CD14-positive monocyte (primary cell): ENCODE data around the gene YTHDF1. TPM values are rescaled to one million over a fixed set of nuclear protein-coding genes. Genes with fewer than 3 reads are reported as not detected.
A peak's percentile ranks its signal among the peaks of the same experiment; 100 is the strongest.

Experiments used
- DNase-seq, 3 donors: peaks; one replicate each; pipeline ENCODE4 v3.0.0-alpha.2; 2011 to 2022
- H2AFZ ChIP-seq: 2 replicates; pipeline ENCODE4 v1.6.0; 2012; ENCODE audit warnings: mild to moderate bottlenecking, low read depth, low read length, inconsistent platforms; ENCODE audit not compliant: insufficient read depth, poor library complexity, severe bottlenecking
- H3K27ac ChIP-seq, 2 donors: 1 replicate in 1 of 2; 2 replicates in 1 of 2; pipeline ENCODE4 v1.5.1; 2012 to 2013; ENCODE audit warnings: low read length in 2 of 2, control low read depth in 1 of 2, inconsistent platforms in 1 of 2, low read depth in 1 of 2, mild to moderate bottlenecking in 1 of 2
- H3K27me3 ChIP-seq, 2 donors: one replicate each; pipeline versions ENCODE4 v1.6.0 to v1.6.1; 2011 to 2013; ENCODE audit warnings: low read length in 2 of 2; ENCODE audit not compliant: control insufficient read depth in 2 of 2, insufficient read depth in 2 of 2
- H3K36me3 ChIP-seq, 2 donors: replicated peaks in 1 of 2; 1 replicate in 1 of 2; 2 replicates in 1 of 2; pipeline versions ENCODE4 v1.5.1 to v1.6.1; 2012 to 2013; ENCODE audit warnings: low read length in 2 of 2, control low read depth in 1 of 2, inconsistent platforms in 1 of 2, mild to moderate bottlenecking in 1 of 2; ENCODE audit not compliant: insufficient read depth in 2 of 2, control insufficient read depth in 1 of 2
- H3K4me1 ChIP-seq, 2 donors: 1 replicate in 1 of 2; 2 replicates in 1 of 2; pipeline versions ENCODE4 v1.5.1 to v1.6.1; 2012 to 2013; ENCODE audit warnings: low read length in 2 of 2, control low read depth in 1 of 2, inconsistent platforms in 1 of 2, mild to moderate bottlenecking in 1 of 2, moderate library complexity in 1 of 2; ENCODE audit not compliant: insufficient read depth in 2 of 2, control insufficient read depth in 1 of 2
- H3K4me2 ChIP-seq: replicated peaks from 2 replicates; pipeline ENCODE3; 2012; ENCODE audit warnings: low read length, moderate library complexity, mild to moderate bottlenecking; ENCODE audit not compliant: poor library complexity, severe bottlenecking; ENCODE audit errors: extremely low read depth
- H3K4me3 ChIP-seq, 3 experiments: fragments of 200-600 bp in 1 of 3; sonication (generic) in 1 of 3; replicated peaks in 1 of 3; 1 replicate in 2 of 3; 2 replicates in 1 of 3; pipeline ENCODE4 v1.5.1; 2011 to 2013; ENCODE audit warnings: low read length in 3 of 3, mild to moderate bottlenecking in 3 of 3, control low read depth in 2 of 3, low read depth in 2 of 3, inconsistent platforms in 1 of 3, moderate library complexity in 1 of 3
- H3K79me2 ChIP-seq: 2 replicates; pipeline ENCODE4 v1.6.0; 2012; ENCODE audit warnings: mild to moderate bottlenecking, control low read depth, inconsistent platforms, low read length, moderate library complexity; ENCODE audit not compliant: insufficient read depth
- H3K9ac ChIP-seq: 2 replicates; pipeline ENCODE4 v1.6.0; 2017; ENCODE audit warnings: low read length, mild to moderate bottlenecking; ENCODE audit not compliant: insufficient read depth, poor library complexity, severe bottlenecking
- H3K9me3 ChIP-seq, 2 donors: replicated peaks in 1 of 2; 1 replicate in 1 of 2; 2 replicates in 1 of 2; pipeline versions ENCODE4 v1.5.1 to v1.6.1; 2012 to 2013; ENCODE audit warnings: low read length in 2 of 2, control low read depth in 1 of 2; ENCODE audit not compliant: control insufficient read depth in 1 of 2, insufficient read depth in 1 of 2
- H4K20me1 ChIP-seq: 2 replicates; pipeline ENCODE4 v1.6.0; 2012; ENCODE audit warnings: mild to moderate bottlenecking, low read length, control low read depth, moderate library complexity; ENCODE audit not compliant: insufficient read depth
- H3K27ac Mint-ChIP-seq, 7 donors: one replicate each; pipeline ENCODE4 v1.8.0; 2020; ENCODE audit warnings: mild to moderate bottlenecking in 7 of 7, mixed read lengths in 7 of 7, moderate library complexity in 6 of 7, inconsistent platforms in 2 of 7
- H3K27me3 Mint-ChIP-seq, 3 donors: one replicate each; pipeline ENCODE4 v1.8.0; 2021 to 2022; ENCODE audit warnings: low read depth in 3 of 3, mild to moderate bottlenecking in 3 of 3, mixed read lengths in 3 of 3, moderate library complexity in 3 of 3, inconsistent platforms in 1 of 3
- H3K36me3 Mint-ChIP-seq, 2 donors: one replicate each; pipeline ENCODE4 v1.8.0; 2020; ENCODE audit warnings: mixed read lengths in 2 of 2, inconsistent platforms in 1 of 2, mild to moderate bottlenecking in 1 of 2
- H3K4me1 Mint-ChIP-seq: one replicate; pipeline ENCODE4 v1.8.0; 2020; ENCODE audit warnings: mild to moderate bottlenecking, mixed read lengths
- H3K4me3 Mint-ChIP-seq, 2 donors: one replicate each; pipeline ENCODE4 v1.8.0; 2020; ENCODE audit warnings: mild to moderate bottlenecking in 2 of 2, mixed read lengths in 2 of 2, moderate library complexity in 1 of 2
- H3K9me3 Mint-ChIP-seq, 7 donors: one replicate each; pipeline ENCODE4 v1.8.0; 2020 to 2022; ENCODE audit warnings: mixed read lengths in 7 of 7, mild to moderate bottlenecking in 6 of 7, moderate library complexity in 6 of 7, inconsistent platforms in 2 of 7
- CTCF ChIP-seq: fragments of 200-600 bp; IDR thresholded peaks from one replicate; pipeline ENCODE4 v1.8.0; 2022; ENCODE audit warnings: antibody characterized with exemption, mild to moderate bottlenecking
- WGBS: methylation state at CpG from one replicate; pipeline ENCODE4 v1.1.5; 2013; ENCODE audit warnings: missing lambda C conversion rate; ENCODE audit not compliant: insufficient coverage; 5-methylcytosine and 5-hydroxymethylcytosine counted together
- intact Hi-C, 2 donors: fragments of 100-400 bp; cut with micrococcal nuclease; formaldehyde crosslinking; loops; one replicate each; pipeline versions ENCODE4 v1.15.0 to v1.15.1; 2023
- polyA plus RNA-seq, 3 donors: library from polyadenylated mRNA; depleted of rRNA in 1 of 3; unstranded in 2 of 3; stranded (reverse) in 1 of 3; fragments of 300-500 nt in 2 of 3; fragments of >200 nt in 1 of 3; fragmentation: Illumina TruSeq in 2 of 3; gene quantifications; 1 replicate in 2 of 3; 2 replicates in 1 of 3; pipeline ENCODE4 v1.2.3, GENCODE V29; 2012 to 2021

The YTHDF1 gene
- polyA plus RNA-seq, 3 donors, result 18.0 to 33.4 (median 25.9) TPM

- no peak for TF ChIP-seq CTCF
- Histone ChIP-seq H3K79me2 (no peaks in the 10 kb centered on the region), H3K4me2 (no peak overlapping the region), H3K27me3 (no peaks in the 10 kb centered on the region), H3K4me1 (no peaks in the 10 kb centered on the region), H3K27ac (no peak overlapping the region), H3K9me3 (peaks cover 13 to 15% of the 10 kb centered on the region in 2 donors), H3K9ac (no peak overlapping the region), H3K36me3 (no peaks in the 10 kb centered on the region), H4K20me1 (peaks cover 2% of the 10 kb centered on the region), H3K4me3 (no peak overlapping the region), H2AFZ (no peak overlapping the region)
- Mint-ChIP-seq H3K9me3 (peaks cover 1 to 10% (median 6%) of the 10 kb centered on the region in 7 donors), H3K27ac (peak overlapping the region in 1 of 7 donors; percentile 41), H3K36me3 (no peaks in the 10 kb centered on the region), H3K27me3 (peaks cover 0 to 2% (median 1%) of the 10 kb centered on the region in 3 donors), H3K4me3 (no peak overlapping the region), H3K4me1 (no peaks in the 10 kb centered on the region)
- WGBS, result 84% methylated on average over 13 of the region's 15 CpGs
- intact Hi-C loops, result no loop called here
- no peak for DNase-seq
These were observed 27.1 kb downstream of the YTHDF1 start for GRCh38 chr20:63188641-63189321.

GRCh38 chr20:63188159-63188442 lies 27.8 kb downstream of the YTHDF1 start:
- Histone ChIP-seq H3K36me3 (no peaks in the 10 kb centered on the region), H3K9me3 (peaks cover 13 to 15% of the 10 kb centered on the region in 2 donors), H2AFZ (no peak overlapping the region), H3K27ac (no peak overlapping the region), H3K27me3 (no peaks in the 10 kb centered on the region), H4K20me1 (no peaks in the 10 kb centered on the region), H3K4me3 (no peak overlapping the region), H3K4me1 (no peaks in the 10 kb centered on the region), H3K79me2 (no peaks in the 10 kb centered on the region), H3K4me2 (no peak overlapping the region), H3K9ac (no peak overlapping the region)
- WGBS, result 90% methylated on average over 7 of the region's 13 CpGs
- Mint-ChIP-seq H3K4me1 (no peaks in the 10 kb centered on the region), H3K9me3 (peaks cover 1 to 10% (median 6%) of the 10 kb centered on the region in 7 donors), H3K27ac (no peak overlapping the region), H3K27me3 (peaks cover 2 to 4% (median 3%) of the 10 kb centered on the region in 3 donors), H3K4me3 (no peak overlapping the region), H3K36me3 (no peaks in the 10 kb centered on the region)
- DNase-seq, result no peak
- no peak for TF ChIP-seq CTCF
- intact Hi-C loops, result no loop called here
